IPS DF 6.9 (cell line): ENCODE data around the gene PPIL3.
A peak's percentile ranks its signal among the peaks of the same experiment; 100 is the strongest.

ENCODE experiments used
- DNase-seq: peaks from one replicate; pipeline ENCODE4 v3.0.0-alpha.2; 2013; ENCODE audit warnings: low read depth, low spot score
- H3K27ac ChIP-seq: one replicate; pipeline ENCODE4 v1.5.1; 2013; ENCODE audit warnings: low read length, control low read depth
- H3K27me3 ChIP-seq: 2 replicates; pipeline ENCODE4 v1.6.1; 2013; ENCODE audit warnings: mild to moderate bottlenecking, low read length; ENCODE audit not compliant: control insufficient read depth, insufficient read depth
- H3K36me3 ChIP-seq: 2 replicates; pipeline ENCODE4 v1.6.1; 2013; ENCODE audit warnings: low read length; ENCODE audit not compliant: control insufficient read depth, insufficient read depth
- H3K4me1 ChIP-seq: 2 replicates; pipeline ENCODE4 v1.6.1; 2013; ENCODE audit warnings: low read length; ENCODE audit not compliant: control insufficient read depth, insufficient read depth
- H3K4me3 ChIP-seq: 2 replicates; pipeline ENCODE4 v1.5.1; 2013; ENCODE audit warnings: mild to moderate bottlenecking, low read length
- H3K9me3 ChIP-seq: 2 replicates; pipeline ENCODE4 v1.6.1; 2013; ENCODE audit warnings: low read length, inconsistent platforms; ENCODE audit not compliant: control insufficient read depth, insufficient read depth
- WGBS: extraction: QIAGEN DNeasy Blood & Tissue Kit; methylation state at CpG from one replicate; pipeline ENCODE4 v1.1.7; 2013; ENCODE audit warnings: mixed read lengths, missing lambda C conversion rate; ENCODE audit not compliant: insufficient read length, insufficient coverage; 5-methylcytosine and 5-hydroxymethylcytosine counted together

PPIL3 gene

GRCh38 chr2:200888704-200889625 is at the start of gene PPIL3, which contains the start of gene NIF3L1:
TSS of gene PPIL3 (minus strand) at chr2:200889077. CDS start at chr2:200887615, 1,462 bp downstream.
TSS of gene NIF3L1 (plus strand) at chr2:200889371. CDS start at chr2:200891944, 2,573 bp downstream.
- Histone ChIP-seq H3K4me1 (no peaks in the 10 kb centered on the region), H3K27ac (no peak within 1 kb of the TSS), H3K9me3 (no peaks in the 10 kb centered on the region), H3K27me3 (no peaks in the 10 kb centered on the region), H3K36me3 (peaks cover 3% of the 10 kb centered on the region; the same call in 1 of the 2 replicates), H3K4me3 (peak within 1 kb of the TSS; percentile 75)
- DNase-seq = peak; percentile 99
- WGBS = no CpG with 5 or more reads among the region's 50 CpGs

GRCh38 chr2:200930947-200931626 is 42.2 kb upstream of the PPIL3 start:
- H3K9me3 ChIP-seq = no peaks in the 10 kb centered on the region
- no peaks in the 10 kb centered on the region for H3K27me3 ChIP-seq
- no peak overlapping the region for H3K27ac ChIP-seq
- DNase-seq = no peak
- H3K4me1 ChIP-seq = no peaks in the 10 kb centered on the region
- WGBS = no CpG with 5 or more reads among the region's 3 CpGs
- no peak overlapping the region for H3K4me3 ChIP-seq
- H3K36me3 ChIP-seq = peaks cover 11% of the 10 kb centered on the region; the same call in 1 of the 2 replicates

GRCh38 chr2:200929334-200930249 is 40.7 kb upstream of the PPIL3 start:
- no CpG with 5 or more reads among the region's 2 CpGs for WGBS
- Histone ChIP-seq H3K27ac (no peak overlapping the region), H3K4me3 (no peak overlapping the region), H3K27me3 (no peaks in the 10 kb centered on the region), H3K9me3 (no peaks in the 10 kb centered on the region), H3K4me1 (no peaks in the 10 kb centered on the region), H3K36me3 (peaks cover 9% of the 10 kb centered on the region; the same call in 1 of the 2 replicates)
- DNase-seq = no peak

GRCh38 chr2:200922439-200922838 is 33.6 kb upstream of the PPIL3 start:
- WGBS = no CpG with 5 or more reads among the region's 6 CpGs

GRCh38 chr2:200913654-200914053 is 24.8 kb upstream of the PPIL3 start:
- peaks cover 15% of the 10 kb centered on the region; the same call in 1 of the 2 replicates for H3K36me3 ChIP-seq
- DNase-seq = no peak
- no peak overlapping the region for H3K27ac ChIP-seq
- H3K9me3 ChIP-seq = no peaks in the 10 kb centered on the region
- no peak overlapping the region for H3K4me3 ChIP-seq
- no peaks in the 10 kb centered on the region for H3K27me3 ChIP-seq
- H3K4me1 ChIP-seq = no peaks in the 10 kb centered on the region

More at GRCh38 chr2:200922439-200922838, 33.6 kb upstream of the PPIL3 start:
- H3K4me1 ChIP-seq = no peaks in the 10 kb centered on the region
- H3K27ac ChIP-seq = no peak overlapping the region
- no peaks in the 10 kb centered on the region for H3K27me3 ChIP-seq
- no peak overlapping the region for H3K4me3 ChIP-seq
- no peaks in the 10 kb centered on the region for H3K9me3 ChIP-seq
- no peak for DNase-seq
- peaks cover 3% of the 10 kb centered on the region; the same call in 1 of the 2 replicates for H3K36me3 ChIP-seq

- no peaks in the 10 kb centered on the region for H3K9me3 ChIP-seq
- H3K4me1 ChIP-seq = no peaks in the 10 kb centered on the region
- H3K36me3 ChIP-seq = peaks cover 8% of the 10 kb centered on the region; the same call in 1 of the 2 replicates
- DNase-seq = no peak
- H3K27me3 ChIP-seq = no peaks in the 10 kb centered on the region
- whole genome bisulfite sequencing = 100% methylated on average over 2 of the region's 4 CpGs
- no peak overlapping the region for H3K27ac ChIP-seq
- no peak overlapping the region for H3K4me3 ChIP-seq
These were observed 21.1 kb upstream of the PPIL3 start for GRCh38 chr2:200909958-200910357.

GRCh38 chr2:200905618-200906296 is 16.9 kb upstream of the PPIL3 start:
- no peak overlapping the region for H3K4me3 ChIP-seq
- H3K27ac ChIP-seq = no peak overlapping the region
- peaks cover 3% of the 10 kb centered on the region; the same call in 1 of the 2 replicates for H3K36me3 ChIP-seq
- peak; percentile 35 for DNase-seq
- no peaks in the 10 kb centered on the region for H3K27me3 ChIP-seq
- no peaks in the 10 kb centered on the region for H3K9me3 ChIP-seq
- no CpG with 5 or more reads among the region's 2 CpGs for WGBS
- H3K4me1 ChIP-seq = no peaks in the 10 kb centered on the region

GRCh38 chr2:200901459-200902072 is 12.7 kb upstream of the PPIL3 start:
- no CpG with 5 or more reads among the region's 4 CpGs for WGBS
- Histone ChIP-seq H3K27me3 (no peaks in the 10 kb centered on the region), H3K27ac (no peak overlapping the region), H3K9me3 (no peaks in the 10 kb centered on the region), H3K4me1 (no peaks in the 10 kb centered on the region), H3K4me3 (no peak overlapping the region), H3K36me3 (peaks cover 17% of the 10 kb centered on the region; the same call in 1 of the 2 replicates)
- DNase-seq = peak; percentile 73

GRCh38 chr2:200899482-200899881 is 10.6 kb upstream of the PPIL3 start:
- no peak for DNase-seq
- Histone ChIP-seq H3K27me3 (no peaks in the 10 kb centered on the region), H3K36me3 (peaks cover 24% of the 10 kb centered on the region; the same call in 1 of the 2 replicates), H3K27ac (no peak overlapping the region), H3K9me3 (no peaks in the 10 kb centered on the region), H3K4me1 (no peaks in the 10 kb centered on the region), H3K4me3 (no peak overlapping the region)
